Stomach (tissue), 4 donors: ENCODE measurements around the gene SLC6A11.

Source experiments
- EP300 ChIP-seq: sonication (generic); formaldehyde crosslinking; IDR thresholded peaks from one replicate; pipeline ENCODE4 v1.6.1; 2017; ENCODE audit warnings: antibody characterized with exemption
- POLR2A ChIP-seq, 4 donors: fragments of 450-650 bp; IDR thresholded peaks; one replicate each; pipeline ENCODE4 v1.6.1; 2016; ENCODE audit warnings: antibody characterized with exemption in 4 of 4, control low read depth in 2 of 4, mild to moderate bottlenecking in 1 of 4, moderate library complexity in 1 of 4
- POLR2AphosphoS5 ChIP-seq, 3 donors: sonication (generic); formaldehyde crosslinking; IDR thresholded peaks; one replicate each; pipeline ENCODE4 v1.6.1; 2016; ENCODE audit warnings: antibody characterized with exemption in 3 of 3
- TF ChIP-seq, protein P1 (sequence below), 7 experiments: fragments of 450-650 bp in 4 of 7; fragments of 200-600 bp in 3 of 7; sonication (generic) in 3 of 7; IDR thresholded peaks; one replicate each; pipeline ENCODE4 v1.5.1; 2016 to 2019; ENCODE audit warnings: antibody characterized with exemption in 7 of 7, control low read depth in 2 of 7, mild to moderate bottlenecking in 1 of 7

DNA sequence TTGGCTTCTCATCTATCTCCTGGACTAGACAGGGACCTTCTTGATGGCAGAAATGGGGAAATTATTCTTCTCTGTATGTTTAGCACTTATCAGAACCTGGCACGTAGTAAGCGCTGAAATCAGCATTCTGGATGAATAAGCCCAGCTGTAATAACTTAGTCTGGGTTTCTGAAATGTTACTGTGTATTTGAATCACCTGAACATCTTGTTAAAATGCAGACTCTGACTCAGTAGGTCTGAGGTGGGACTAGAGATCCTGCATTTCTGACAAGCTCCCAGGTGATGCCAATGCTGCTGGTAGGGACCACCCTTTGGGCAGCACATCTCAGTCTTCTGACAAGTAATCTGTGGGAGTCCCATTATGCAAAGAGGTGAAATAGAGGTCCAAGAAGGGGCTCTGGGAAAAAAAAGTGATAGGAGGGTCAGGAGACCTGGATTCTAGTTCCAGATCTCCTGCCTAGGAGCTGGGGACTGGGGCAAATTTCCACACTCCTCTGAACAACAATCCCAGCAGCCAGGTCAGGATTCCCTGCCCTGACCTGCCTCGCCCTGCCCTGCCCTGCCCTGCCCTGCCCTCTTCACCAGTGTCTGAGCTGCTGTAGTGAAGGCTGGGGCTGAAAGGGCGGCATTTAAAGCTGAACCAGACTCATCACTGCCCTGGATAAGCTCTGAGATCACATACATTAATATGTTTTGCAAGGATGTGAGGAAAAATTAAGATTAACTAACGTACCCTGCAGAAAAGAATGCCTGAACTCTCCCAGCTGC, 17.2 kb upstream of the SLC6A11 start:
- TF ChIP-seq, protein P1, sequence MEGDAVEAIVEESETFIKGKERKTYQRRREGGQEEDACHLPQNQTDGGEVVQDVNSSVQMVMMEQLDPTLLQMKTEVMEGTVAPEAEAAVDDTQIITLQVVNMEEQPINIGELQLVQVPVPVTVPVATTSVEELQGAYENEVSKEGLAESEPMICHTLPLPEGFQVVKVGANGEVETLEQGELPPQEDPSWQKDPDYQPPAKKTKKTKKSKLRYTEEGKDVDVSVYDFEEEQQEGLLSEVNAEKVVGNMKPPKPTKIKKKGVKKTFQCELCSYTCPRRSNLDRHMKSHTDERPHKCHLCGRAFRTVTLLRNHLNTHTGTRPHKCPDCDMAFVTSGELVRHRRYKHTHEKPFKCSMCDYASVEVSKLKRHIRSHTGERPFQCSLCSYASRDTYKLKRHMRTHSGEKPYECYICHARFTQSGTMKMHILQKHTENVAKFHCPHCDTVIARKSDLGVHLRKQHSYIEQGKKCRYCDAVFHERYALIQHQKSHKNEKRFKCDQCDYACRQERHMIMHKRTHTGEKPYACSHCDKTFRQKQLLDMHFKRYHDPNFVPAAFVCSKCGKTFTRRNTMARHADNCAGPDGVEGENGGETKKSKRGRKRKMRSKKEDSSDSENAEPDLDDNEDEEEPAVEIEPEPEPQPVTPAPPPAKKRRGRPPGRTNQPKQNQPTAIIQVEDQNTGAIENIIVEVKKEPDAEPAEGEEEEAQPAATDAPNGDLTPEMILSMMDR (IDR thresholded peaks at IDR 0.05): no peak
- TF ChIP-seq POLR2A (IDR thresholded peaks at IDR 0.05): no peak
- no peak for TF ChIP-seq POLR2AphosphoS5 (IDR thresholded peaks at IDR 0.05)
- no peak for TF ChIP-seq EP300
